PC-3 (cell line): ENCODE data around the gene GSDME. TPM values are rescaled to one million over a fixed set of nuclear protein-coding genes. Genes with fewer than 3 reads are reported as not detected.

Experiments
- ATAC-seq: fragments of 200-7000 bp; cut with Tn5 transposase; 2 replicates; pipeline ENCODE4 v1.9.1; 2020; ENCODE audit warnings: mild to moderate bottlenecking, moderate library complexity
- BruUV-seq: library from RNA; stranded (reverse); fragments of 400-500 nt; replicated peaks from 2 replicates; lab custom pipeline; 2021; lab: Mats Ljungman, UMichigan
- CTCF ChIA-PET: fragments of 300-600 bp; sonication (Branson Sonifier 250); formaldehyde crosslinking; loops from one replicate; lab custom pipeline; 2022; ENCODE audit warnings: antibody characterized with exemption; lab: Charles Lee
- POLR2A ChIA-PET: fragments of 300-600 bp; sonication (Branson Sonifier 250); formaldehyde crosslinking; loops from one replicate; lab custom pipeline; 2022; ENCODE audit warnings: antibody characterized with exemption; ENCODE audit not compliant: unreplicated experiment; lab: Charles Lee
- DNase-seq: peaks from one replicate; pipeline ENCODE4 v3.0.0-alpha.2; 2015
- H2AFZ ChIP-seq: fragments of 300-600 bp; sonication (generic); 2 replicates; pipeline ENCODE4 v1.6.0; 2016; ENCODE audit warnings: antibody characterized with exemption, low read length
- H3F3A ChIP-seq: fragments of 300-600 bp; sonication (generic); one replicate; pipeline ENCODE4 v1.6.0; 2017; ENCODE audit warnings: antibody characterized with exemption, low read length, control low read depth, mild to moderate bottlenecking; ENCODE audit not compliant: unreplicated experiment
- H3K27ac ChIP-seq: fragments of 300-600 bp; sonication (generic); 2 replicates; pipeline ENCODE4 v1.5.1; 2016; ENCODE audit warnings: mild to moderate bottlenecking, low read length
- H3K27me3 ChIP-seq: fragments of 300-600 bp; sonication (generic); 2 replicates; pipeline ENCODE4 v1.6.1; 2016; ENCODE audit warnings: low read length, mixed read lengths
- H3K36me3 ChIP-seq: fragments of 300-600 bp; sonication (generic); 2 replicates; pipeline ENCODE4 v1.6.1; 2016; ENCODE audit warnings: low read depth, mixed run types, low read length, mixed read lengths
- H3K4me1 ChIP-seq: fragments of 300-600 bp; sonication (generic); 2 replicates; pipeline ENCODE4 v1.5.1; 2016; ENCODE audit warnings: low read length; ENCODE audit not compliant: insufficient read depth
- H3K4me2 ChIP-seq: fragments of 300-600 bp; sonication (generic); 2 replicates; pipeline ENCODE4 v1.6.0; 2016; ENCODE audit warnings: low read length
- H3K4me3 ChIP-seq: fragments of 300-600 bp; sonication (generic); 2 replicates; pipeline ENCODE4 v1.5.1; 2016; ENCODE audit warnings: mild to moderate bottlenecking, low read length, mixed read lengths
- H3K79me2 ChIP-seq: fragments of 300-600 bp; sonication (generic); 2 replicates; pipeline ENCODE4 v1.6.1; 2017; ENCODE audit warnings: low read length, mixed read lengths
- H3K9ac ChIP-seq: fragments of 300-600 bp; sonication (generic); 2 replicates; pipeline ENCODE4 v1.6.0; 2016; ENCODE audit warnings: mild to moderate bottlenecking, low read length
- H3K9me2 ChIP-seq: fragments of 300-600 bp; sonication (generic); replicated peaks from 2 replicates; pipeline ENCODE4 v1.6.1; 2016; ENCODE audit warnings: mixed run types, low read length, mixed read lengths
- H3K9me3 ChIP-seq: fragments of 300-600 bp; sonication (generic); 2 replicates; pipeline ENCODE4 v1.6.1; 2016; ENCODE audit warnings: low read length, mixed read lengths
- H4K20me1 ChIP-seq: fragments of 300-600 bp; sonication (generic); 2 replicates; pipeline ENCODE4 v1.6.1; 2016; ENCODE audit warnings: low read length, mixed read lengths
- EZH2 ChIP-seq: fragments of 300-600 bp; sonication (generic); IDR thresholded peaks from one replicate; pipeline ENCODE4 v1.6.1; 2017; ENCODE audit warnings: antibody characterized with exemption, mild to moderate bottlenecking, low read length; ENCODE audit not compliant: unreplicated experiment
- EZH2phosphoT487 ChIP-seq: fragments of 300-600 bp; sonication (generic); IDR thresholded peaks from 2 replicates; pipeline ENCODE4 v1.6.1; 2018; ENCODE audit warnings: mild to moderate bottlenecking, antibody characterized with exemption, low read length, borderline replicate concordance
- intact Hi-C: fragments of 100-400 bp; cut with micrococcal nuclease; formaldehyde crosslinking; loops from 2 replicates; pipeline ENCODE4 v1.9.0; 2023
- total RNA-seq: library from RNA; depleted of rRNA; stranded (reverse); fragments of >200 nt; gene quantifications from 2 replicates; pipeline ENCODE4 v1.2.3, GENCODE V29; 2014
- TF ChIP-seq, protein P1 (sequence below): fragments of 300-600 bp; sonication (generic); conservative IDR thresholded peaks from 2 replicates; pipeline ENCODE4 v1.5.1; 2017; ENCODE audit warnings: antibody characterized with exemption, low read depth, mild to moderate bottlenecking, low read length

GSDME gene
- total RNA-seq, 1 experiment from 2014 or later: 12.0 TPM

DNA sequence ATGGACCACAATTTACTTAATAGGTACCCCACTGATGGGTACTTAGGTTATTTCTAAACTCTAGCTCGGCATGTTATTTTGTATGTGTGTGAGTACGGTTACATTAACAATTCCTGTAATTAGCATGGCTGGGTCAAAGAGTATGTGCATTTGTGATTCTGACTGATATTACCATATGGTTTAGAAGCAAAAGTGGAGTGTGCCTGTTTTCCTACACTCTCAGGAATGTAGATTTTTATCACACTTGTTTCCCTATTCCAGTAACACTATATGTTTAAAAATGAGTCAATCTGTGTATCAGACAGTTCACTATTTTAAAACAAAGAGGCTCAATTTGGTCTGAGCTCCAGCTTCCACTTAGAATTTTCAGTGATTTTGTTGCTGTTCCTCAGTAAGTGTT lies 44.6 kb upstream of the GSDME start:
- ATAC-seq (no peak), DNase-seq (no peak)
- Histone ChIP-seq H2AFZ (no peak overlapping the region), H3K9me2 (no peaks in the 10 kb centered on the region), H3K27me3 (no peaks in the 10 kb centered on the region), H4K20me1 (no peaks in the 10 kb centered on the region), H3K9ac (no peak overlapping the region), H3F3A (no peaks in the 10 kb centered on the region), H3K27ac (no peak overlapping the region), H3K4me2 (no peak overlapping the region), H3K4me3 (no peak overlapping the region), H3K9me3 (no peaks in the 10 kb centered on the region), H3K36me3 (peaks cover 5% of the 10 kb centered on the region; the same call in 1 of the 2 replicates), H3K4me1 (no peaks in the 10 kb centered on the region), H3K79me2 (no peaks in the 10 kb centered on the region)
- intact Hi-C loops: no loop called here
- ChIA-PET CTCF (interaction anchor here (1.5 kb wide), 1 partner anchor 10 kb away, joined by 7 read pairs; no protein-coding TSS in a partner anchor), POLR2A (no interaction called here)
- no TSS peak for BruUV-seq
- TF ChIP-seq EZH2phosphoT487: no peak
- TF ChIP-seq EZH2: no peak
- TF ChIP-seq, protein P1, sequence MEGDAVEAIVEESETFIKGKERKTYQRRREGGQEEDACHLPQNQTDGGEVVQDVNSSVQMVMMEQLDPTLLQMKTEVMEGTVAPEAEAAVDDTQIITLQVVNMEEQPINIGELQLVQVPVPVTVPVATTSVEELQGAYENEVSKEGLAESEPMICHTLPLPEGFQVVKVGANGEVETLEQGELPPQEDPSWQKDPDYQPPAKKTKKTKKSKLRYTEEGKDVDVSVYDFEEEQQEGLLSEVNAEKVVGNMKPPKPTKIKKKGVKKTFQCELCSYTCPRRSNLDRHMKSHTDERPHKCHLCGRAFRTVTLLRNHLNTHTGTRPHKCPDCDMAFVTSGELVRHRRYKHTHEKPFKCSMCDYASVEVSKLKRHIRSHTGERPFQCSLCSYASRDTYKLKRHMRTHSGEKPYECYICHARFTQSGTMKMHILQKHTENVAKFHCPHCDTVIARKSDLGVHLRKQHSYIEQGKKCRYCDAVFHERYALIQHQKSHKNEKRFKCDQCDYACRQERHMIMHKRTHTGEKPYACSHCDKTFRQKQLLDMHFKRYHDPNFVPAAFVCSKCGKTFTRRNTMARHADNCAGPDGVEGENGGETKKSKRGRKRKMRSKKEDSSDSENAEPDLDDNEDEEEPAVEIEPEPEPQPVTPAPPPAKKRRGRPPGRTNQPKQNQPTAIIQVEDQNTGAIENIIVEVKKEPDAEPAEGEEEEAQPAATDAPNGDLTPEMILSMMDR: no peak

DNA sequence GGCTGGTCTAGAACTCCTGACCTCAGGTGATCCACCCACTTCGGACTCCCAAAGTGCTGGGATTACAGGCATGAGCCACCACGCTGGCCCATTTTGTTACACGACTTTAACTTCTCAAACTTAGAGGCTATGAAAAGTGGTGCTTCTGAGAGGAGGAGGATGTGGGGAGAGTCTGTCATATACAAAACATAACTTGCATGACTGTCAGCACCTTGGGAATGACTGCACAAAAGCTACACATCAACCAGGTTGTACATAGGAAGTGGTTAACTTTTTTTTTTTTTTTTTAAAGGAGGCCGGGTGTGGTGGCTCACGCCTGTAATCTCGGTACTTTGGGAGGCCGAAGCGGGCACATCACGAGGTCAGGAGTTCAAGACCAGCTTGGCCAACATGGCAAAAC lies 43.4 kb upstream of the GSDME start:
- no TSS peak for BruUV-seq

DNA sequence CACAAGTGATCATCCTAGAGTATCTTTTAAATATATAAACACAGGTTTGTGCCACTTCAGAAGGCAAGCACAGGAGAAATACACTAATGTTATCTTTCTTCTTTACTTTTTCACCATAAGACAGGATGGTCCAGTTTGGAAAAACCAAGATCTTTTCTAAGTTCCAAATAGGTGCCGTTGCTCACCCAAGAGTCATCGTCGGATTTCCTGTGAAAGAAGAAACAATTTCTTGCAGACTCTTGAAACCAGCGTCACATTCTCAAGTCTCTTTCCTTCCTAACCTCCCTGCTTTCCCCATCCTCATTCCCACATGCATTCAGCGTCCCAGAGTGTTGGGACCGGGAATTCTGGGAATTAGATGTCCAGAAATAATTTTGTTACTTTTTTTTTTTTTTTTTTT lies 42.8 kb upstream of the GSDME start:
- intact Hi-C loops: no loop called here
- Histone ChIP-seq H3K36me3 (peaks cover 5% of the 10 kb centered on the region; the same call in 1 of the 2 replicates), H3F3A (no peaks in the 10 kb centered on the region), H3K9ac (no peak overlapping the region), H3K79me2 (no peaks in the 10 kb centered on the region), H3K9me3 (no peaks in the 10 kb centered on the region), H2AFZ (no peak overlapping the region), H4K20me1 (no peaks in the 10 kb centered on the region), H3K4me3 (no peak overlapping the region), H3K27ac (no peak overlapping the region), H3K4me1 (no peaks in the 10 kb centered on the region), H3K9me2 (no peaks in the 10 kb centered on the region), H3K27me3 (no peaks in the 10 kb centered on the region), H3K4me2 (no peak overlapping the region)
- no peak for DNase-seq
- ChIA-PET CTCF (interaction anchor here (0.6 kb wide), 1 partner anchor 12 kb away, joined by 5 read pairs; no protein-coding TSS in a partner anchor), POLR2A (no interaction called here)
- TF ChIP-seq, protein P1: no peak
- TF ChIP-seq EZH2 (no peak), EZH2phosphoT487 (no peak)
- BruUV-seq: no TSS peak
- ATAC-seq: no peak

More for the DNA sequence above, 43.4 kb upstream of the GSDME start:
- DNase-seq (no peak), ATAC-seq (no peak)
- H3K9me3 ChIP-seq: no peaks in the 10 kb centered on the region
- intact Hi-C loops: no loop called here
- ChIA-PET CTCF (interaction anchor here (1.5 kb wide), 1 partner anchor 12 kb away, joined by 7 read pairs; no protein-coding TSS in a partner anchor), POLR2A (no interaction called here)
- no peak overlapping the region for H3K9ac ChIP-seq
- H3K27ac ChIP-seq: no peak overlapping the region
- H3K79me2 ChIP-seq: no peaks in the 10 kb centered on the region
- no peak overlapping the region for H2AFZ ChIP-seq
- TF ChIP-seq, protein P1: no peak
- TF ChIP-seq EZH2: no peak
- TF ChIP-seq EZH2phosphoT487: no peak
- no peaks in the 10 kb centered on the region for H3F3A ChIP-seq
- H3K27me3 ChIP-seq: no peaks in the 10 kb centered on the region
- H3K4me3 ChIP-seq: no peak overlapping the region
- H3K4me1 ChIP-seq: no peaks in the 10 kb centered on the region
- no peaks in the 10 kb centered on the region for H4K20me1 ChIP-seq
- peaks cover 5% of the 10 kb centered on the region; the same call in 1 of the 2 replicates for H3K36me3 ChIP-seq
- H3K9me2 ChIP-seq: no peaks in the 10 kb centered on the region
- H3K4me2 ChIP-seq: no peak overlapping the region
